HG03457 (cell line): ENCODE results near the gene PTPRG.

Source experiments
- ATAC-seq: cut with Tn5 transposase; IDR thresholded peaks from one replicate; pipeline ENCODE4 v1.9.1; 2021; ENCODE audit warnings: moderate number of reproducible peaks; ENCODE audit not compliant: unreplicated experiment

The PTPRG gene

GRCh38 chr3:61583890-61584875 is 22.8 kb downstream of the PTPRG start:
- ATAC-seq = no peak

GRCh38 chr3:61589856-61590255 is 28.5 kb downstream of the PTPRG start:
- no peak for ATAC-seq

- no peak for ATAC-seq
These were observed 29.9 kb downstream of the PTPRG start for GRCh38 chr3:61591300-61591699.

GRCh38 chr3:61593446-61594029 is 32.2 kb downstream of the PTPRG start:
- ATAC-seq = no peak

- no peak for ATAC-seq
These were observed 33.0 kb downstream of the PTPRG start for GRCh38 chr3:61594144-61594963.

- ATAC-seq = no peak
These were observed 33.6 kb downstream of the PTPRG start for GRCh38 chr3:61594964-61595285.

- ATAC-seq = no peak
These were observed 33.9 kb downstream of the PTPRG start for GRCh38 chr3:61595288-61595687.

- ATAC-seq = no peak
These were observed 34.5 kb downstream of the PTPRG start for GRCh38 chr3:61595826-61596225.

GRCh38 chr3:61597906-61598305 is 36.5 kb downstream of the PTPRG start:
- ATAC-seq = no peak

GRCh38 chr3:61600195-61600594 is 38.8 kb downstream of the PTPRG start:
- ATAC-seq = no peak

GRCh38 chr3:61601831-61602230 is 40.5 kb downstream of the PTPRG start:
- ATAC-seq = no peak

- no peak for ATAC-seq
These were observed 41.1 kb downstream of the PTPRG start for GRCh38 chr3:61602466-61602865.

- ATAC-seq = no peak
These were observed 44.3 kb downstream of the PTPRG start for GRCh38 chr3:61605589-61606175.

- no peak for ATAC-seq
These were observed 44.8 kb downstream of the PTPRG start for GRCh38 chr3:61606196-61606595.

- no peak for ATAC-seq
These were observed 46.7 kb downstream of the PTPRG start for GRCh38 chr3:61608072-61608471.

- ATAC-seq = no peak
These were observed 47.3 kb downstream of the PTPRG start for GRCh38 chr3:61608711-61609110.

- no peak for ATAC-seq
These were observed 48.9 kb downstream of the PTPRG start for GRCh38 chr3:61610316-61610715.

- ATAC-seq = no peak
These were observed 51.1 kb downstream of the PTPRG start for GRCh38 chr3:61612211-61613194.

GRCh38 chr3:61613666-61614065 is 52.3 kb downstream of the PTPRG start:
- no peak for ATAC-seq

GRCh38 chr3:61615643-61616042 is 54.3 kb downstream of the PTPRG start:
- ATAC-seq = no peak
